ENCODE measurements around the gene IGLON5.

- TF ChIP-seq CTCF (IDR thresholded peaks at IDR 0.05; ENCODE audit: insufficient read depth, low read length, poor library complexity, severe bottlenecking) (no peak), EZH2phosphoT487 (conservative IDR thresholded peaks at IDR 0.05; ENCODE audit: low read length) (no peak)
These were observed 61.4 kb downstream of the IGLON5 start, which contains the start of gene NKG7 for GRCh38 chr19:51372649-51373504.

Data from SU-DHL-6 (cell line).